Ureter (tissue), 1 donor: ENCODE measurements around the gene FBXO5. TPM values are rescaled to one million over a fixed set of nuclear protein-coding genes. Genes with fewer than 3 reads are reported as not detected.
"Not testable (repeated sequence)": the region's sequence is repeated elsewhere in the genome, so short reads cannot be mapped to it uniquely, and the experiment has no call there.

Experiments used
- DNase-seq: peaks from one replicate; pipeline ENCODE4 v3.0.0-alpha.2; 2020; ENCODE audit warnings: low spot score
- total RNA-seq: library from RNA; stranded (reverse); gene quantifications from one replicate; pipeline ENCODE4 v1.2.4, GENCODE V29; 2023
- donor health status: DM: yes; HTN: yes; CAD: no.

Gene FBXO5
- 5.3 TPM for total RNA-seq

GRCh38 chr6:152982904-152983636 lies at the start of gene FBXO5:
TSS of gene FBXO5 (minus strand) at chr6:152983041. CDS start at chr6:152982959, 82 bp downstream.
- DNase-seq = peak; percentile 97

- no peak for DNase-seq
Measured at GRCh38 chr6:153032255-153032882, 49.5 kb upstream of the FBXO5 start.

- no peak for DNase-seq
Measured at GRCh38 chr6:153031335-153031955, 48.6 kb upstream of the FBXO5 start.

GRCh38 chr6:153028963-153029362 lies 46.1 kb upstream of the FBXO5 start:
- no peak for DNase-seq

GRCh38 chr6:153028286-153028685 lies 45.4 kb upstream of the FBXO5 start:
- no peak for DNase-seq

- DNase-seq = no peak
Measured at GRCh38 chr6:153027480-153027879, 44.6 kb upstream of the FBXO5 start.

GRCh38 chr6:153024709-153025017 lies 41.8 kb upstream of the FBXO5 start:
- no peak for DNase-seq

- no peak for DNase-seq
Measured at GRCh38 chr6:153023977-153024708, 41.3 kb upstream of the FBXO5 start.

GRCh38 chr6:153018355-153018754 lies 35.5 kb upstream of the FBXO5 start:
- DNase-seq = no peak

- no peak for DNase-seq
Measured at GRCh38 chr6:153016846-153017245, 34.0 kb upstream of the FBXO5 start.

- DNase-seq = no peak
Measured at GRCh38 chr6:153015094-153015640, 32.3 kb upstream of the FBXO5 start.

GRCh38 chr6:153013438-153013837 lies 30.6 kb upstream of the FBXO5 start:
- no peak for DNase-seq

GRCh38 chr6:153012856-153013255 lies 30.0 kb upstream of the FBXO5 start:
- no peak for DNase-seq

GRCh38 chr6:153003366-153003690 lies 20.5 kb upstream of the FBXO5 start:
- DNase-seq = no peak

GRCh38 chr6:153002613-153003365 lies 19.9 kb upstream of the FBXO5 start, which contains the start of gene MTRF1L:
TSS of gene MTRF1L (minus strand) at chr6:153002709. CDS start at chr6:153002685, 24 bp downstream.
- peak; percentile 96 for DNase-seq

- DNase-seq = no peak
Measured at GRCh38 chr6:153001767-153002612, 19.1 kb upstream of the FBXO5 start.

- not testable (repeated sequence) for DNase-seq
Measured at GRCh38 chr6:153000790-153001189, 17.9 kb upstream of the FBXO5 start.

- no peak for DNase-seq
Measured at GRCh38 chr6:153000243-153000642, 17.4 kb upstream of the FBXO5 start.

GRCh38 chr6:152999538-152999937 lies 16.7 kb upstream of the FBXO5 start:
- DNase-seq = not testable (repeated sequence)

- DNase-seq = no peak
Measured at GRCh38 chr6:152993847-152994246, 11.0 kb upstream of the FBXO5 start.
